SK-N-SH (cell line): ENCODE measurements around the gene HLTF. TPM values are rescaled to one million over a fixed set of nuclear protein-coding genes. Genes with fewer than 3 reads are reported as not detected.

Experiments used
- CTCF ChIA-PET: fragments of 300-600, 350-600 bp; formaldehyde crosslinking; extraction: SDS; loops from one replicate; lab custom pipeline; 2021; lab: Yijun Ruan, JAX
- POLR2A ChIA-PET: fragments of 350-600 bp; sonication (Branson Sonifier 250); formaldehyde crosslinking; extraction: SDS; loops from one replicate; lab custom pipeline; 2020; ENCODE audit warnings: antibody characterized with exemption, inconsistent platforms; lab: Yijun Ruan, JAX
- DNase-seq: peaks from one replicate; pipeline ENCODE4 v3.0.0; 2012
- H2AFZ ChIP-seq: fragments of 200-600 bp; sonication (generic); 2 replicates; pipeline ENCODE4 v1.8.1; 2016; ENCODE audit warnings: antibody characterized with exemption, mild to moderate bottlenecking, low read depth
- H3F3A ChIP-seq: fragments of 200-600 bp; sonication (generic); replicated peaks from 2 replicates; pipeline ENCODE3; 2016; ENCODE audit warnings: antibody characterized with exemption, mild to moderate bottlenecking; ENCODE audit not compliant: insufficient read depth
- H3K27ac ChIP-seq, 2 experiments: fragments of 200-500 bp in 1 of 2; fragments of 200-600 bp in 1 of 2; sonication (Bioruptor generic) in 1 of 2; sonication (generic), shearing (Covaris generic) in 1 of 2; 2 replicates each; pipeline versions ENCODE4 v1.5.1 to v1.6.1; 2014 to 2016; ENCODE audit warnings: low read depth in 2 of 2, inconsistent platforms in 1 of 2, low read length in 1 of 2, mild to moderate bottlenecking in 1 of 2, mixed read lengths in 1 of 2
- H3K27me3 ChIP-seq: fragments of 200-600 bp; sonication (generic), shearing (Covaris generic); 2 replicates; pipeline ENCODE4 v1.6.1; 2016; ENCODE audit warnings: mixed run types; ENCODE audit not compliant: insufficient read depth
- H3K36me3 ChIP-seq, 2 experiments: fragments of 200-500 bp in 1 of 2; fragments of 200-600 bp in 1 of 2; sonication (Bioruptor generic) in 1 of 2; sonication (generic) in 1 of 2; replicated peaks in 1 of 2; 2 replicates each; pipeline versions ENCODE3 to v1.5.1; 2014 to 2016; ENCODE audit warnings: low read length in 1 of 2, mild to moderate bottlenecking in 1 of 2; ENCODE audit not compliant: insufficient read depth in 2 of 2, control insufficient read depth in 1 of 2
- H3K4me1 ChIP-seq, 2 experiments: fragments of 200-500 bp in 1 of 2; fragments of 200-600 bp in 1 of 2; sonication (Bioruptor generic) in 1 of 2; sonication (generic), shearing (Covaris generic) in 1 of 2; 2 replicates each; pipeline versions ENCODE4 v1.5.1 to v1.6.1; 2014 to 2016; ENCODE audit warnings: low read depth in 1 of 2, low read length in 1 of 2, mixed run types in 1 of 2; ENCODE audit not compliant: insufficient read depth in 2 of 2, control insufficient read depth in 1 of 2
- H3K4me2 ChIP-seq: fragments of 200-600 bp; sonication (generic), shearing (Covaris generic); 2 replicates; pipeline ENCODE4 v1.6.1; 2017; ENCODE audit warnings: mixed run types
- H3K4me3 ChIP-seq, 2 experiments: fragments of 200-500 bp in 1 of 2; fragments of 200-600 bp in 1 of 2; sonication (Bioruptor generic) in 1 of 2; sonication (generic), shearing (Covaris generic) in 1 of 2; 2 replicates each; pipeline versions ENCODE4 v1.5.1 to v1.8.1; 2014 to 2016; ENCODE audit warnings: low read depth in 2 of 2, inconsistent platforms in 1 of 2, low read length in 1 of 2, mild to moderate bottlenecking in 1 of 2, mixed read lengths in 1 of 2, moderate library complexity in 1 of 2
- H3K79me2 ChIP-seq: fragments of 200-600 bp; sonication (generic); 2 replicates; pipeline ENCODE4 v1.8.1; 2017; ENCODE audit warnings: mild to moderate bottlenecking; ENCODE audit not compliant: insufficient read depth
- H3K9ac ChIP-seq: fragments of 200-600 bp; sonication (generic); 2 replicates; pipeline ENCODE4 v1.6.1; 2017; ENCODE audit warnings: mixed run types
- H3K9me2 ChIP-seq: fragments of 200-600 bp; sonication (generic); 2 replicates; pipeline ENCODE4 v1.6.1; 2017; ENCODE audit warnings: mixed run types
- H3K9me3 ChIP-seq: fragments of 200-600 bp; sonication (generic); 2 replicates; pipeline ENCODE4 v1.6.1; 2017; ENCODE audit warnings: mixed run types, mild to moderate bottlenecking, moderate library complexity
- H4K20me1 ChIP-seq: fragments of 200-600 bp; sonication (generic); 2 replicates; pipeline ENCODE4 v1.6.1; 2017; ENCODE audit warnings: mild to moderate bottlenecking, mixed run types; ENCODE audit not compliant: insufficient read depth
- CHD2 ChIP-seq: fragments of 150-350 bp; IDR thresholded peaks from 2 replicates; pipeline ENCODE4 v1.6.1; 2018; ENCODE audit warnings: low read length; ENCODE audit not compliant: partially characterized antibody
- ELF1 ChIP-seq: IDR thresholded peaks from 2 replicates; pipeline ENCODE4 v1.4.0; 2012
- FOSL2 ChIP-seq: IDR thresholded peaks from 2 replicates; pipeline ENCODE4 v1.4.0; 2012; ENCODE audit warnings: low read depth, mild to moderate bottlenecking, moderate library complexity, borderline replicate concordance
- FOXJ3 ChIP-seq: sonication (generic); formaldehyde crosslinking; IDR thresholded peaks from 2 replicates; pipeline ENCODE4 v1.5.1; 2020; ENCODE audit warnings: mild to moderate bottlenecking, missing genetic modification reagents
- FOXM1 ChIP-seq: IDR thresholded peaks from 2 replicates; pipeline ENCODE4 v1.4.0; 2012; ENCODE audit warnings: low read depth, mild to moderate bottlenecking
- NRF1 ChIP-seq: IDR thresholded peaks from 2 replicates; pipeline ENCODE4 v1.6.1; 2012; ENCODE audit warnings: low read depth, mild to moderate bottlenecking, low read length
- POLR2AphosphoS5 ChIP-seq: IDR thresholded peaks from 2 replicates; pipeline ENCODE4 v1.6.1; 2012; ENCODE audit warnings: low read depth, low read length
- RCOR1 ChIP-seq: fragments of 150-350 bp; IDR thresholded peaks from 2 replicates; pipeline ENCODE4 v1.6.1; 2017; ENCODE audit warnings: antibody characterized with exemption, low read length
- RFX5 ChIP-seq: IDR thresholded peaks from 2 replicates; pipeline ENCODE4 v1.6.1; 2012; ENCODE audit warnings: mild to moderate bottlenecking, improper control_type of control experiment, low read length
- SIN3A ChIP-seq: IDR thresholded peaks from 2 replicates; pipeline ENCODE4 v1.6.1; 2012; ENCODE audit warnings: low read depth, mild to moderate bottlenecking, low read length, moderate library complexity, borderline replicate concordance
- SMC3 ChIP-seq: IDR thresholded peaks from 2 replicates; pipeline ENCODE4 v1.6.1; 2012; ENCODE audit warnings: low read depth, low read length, improper control_type of control experiment
- TCF12 ChIP-seq: IDR thresholded peaks from 2 replicates; pipeline ENCODE4 v1.4.0; 2012
- YY1 ChIP-seq: IDR thresholded peaks from 2 replicates; pipeline ENCODE4 v1.4.0; 2012; ENCODE audit warnings: low read depth, mild to moderate bottlenecking
- WGBS: methylation state at CpG from one replicate; pipeline ENCODE4 v1.1.6; 2017; ENCODE audit warnings: low lambda C conversion rate; 5-methylcytosine and 5-hydroxymethylcytosine counted together
- polyA plus RNA-seq, 3 experiments: library from polyadenylated mRNA; depleted of rRNA; stranded (reverse); fragments of >200 nt; gene quantifications; 2 replicates each; pipeline ENCODE4 v1.2.3, GENCODE V29; 2012
- TF ChIP-seq, protein P1 (sequence below): fragments of 150-350 bp; IDR thresholded peaks from 2 replicates; pipeline ENCODE4 v1.6.1; 2016; ENCODE audit warnings: mild to moderate bottlenecking, low read depth, low read length
- TF ChIP-seq, protein P2 (sequence below): IDR thresholded peaks from 2 replicates; pipeline ENCODE4 v1.6.1; 2012; ENCODE audit warnings: mild to moderate bottlenecking, low read depth, low read length, moderate library complexity

The HLTF gene
- polyA plus RNA-seq, 1 of the 3 experiments (the other 2 are of a cell fraction): 10.1 TPM

GRCh38 chr3:149038322-149038721 lies 48.0 kb downstream of the HLTF start:
- Histone ChIP-seq H3K4me1 (peaks cover 2 to 5% of the 10 kb centered on the region in 2 experiments; a peak in 2 of 4 replicates), H3K9ac (no peak overlapping the region), H3K27ac (no peak overlapping the region), H3K4me3 (no peak overlapping the region), H3K27me3 (no peaks in the 10 kb centered on the region), H3K36me3 (peaks cover 66 to 72% of the 10 kb centered on the region in 2 experiments), H3K79me2 (no peaks in the 10 kb centered on the region), H2AFZ (no peak overlapping the region), H4K20me1 (no peaks in the 10 kb centered on the region), H3K9me3 (no peaks in the 10 kb centered on the region), H3K9me2 (no peaks in the 10 kb centered on the region), H3K4me2 (no peak overlapping the region), H3F3A (peaks cover 12% of the 10 kb centered on the region)
- TF ChIP-seq CHD2 (no peak), FOSL2 (no peak), TCF12 (no peak)
- DNase-seq: no peak
- WGBS: 98% methylated on average over 2 of the region's 2 CpGs
- CTCF ChIA-PET: no interaction called here
- POLR2A ChIA-PET: no interaction called here

DNA sequence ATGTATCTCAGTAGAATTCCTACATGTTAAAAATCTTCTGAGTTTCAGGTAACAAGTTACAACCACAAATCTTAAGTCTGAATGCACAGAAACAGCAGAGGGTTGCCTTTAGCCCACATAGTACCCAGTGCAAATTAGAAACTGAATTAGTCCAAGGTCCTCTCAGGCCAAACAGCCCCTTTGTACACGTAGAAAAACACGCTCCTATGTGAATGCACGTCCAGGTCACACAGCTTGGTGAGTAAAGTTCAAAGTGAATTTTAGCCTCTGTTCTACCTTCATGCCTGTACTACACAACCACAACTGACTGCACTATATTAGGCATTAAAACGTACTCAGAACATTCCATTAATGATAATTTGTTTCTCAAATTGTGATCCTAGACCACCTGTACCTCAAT lies 48.6 kb downstream of the HLTF start:
- 94% methylated on average over 4 of the region's 4 CpGs for WGBS
- no peak for DNase-seq
- H3K4me3 ChIP-seq: no peak overlapping the region

DNA sequence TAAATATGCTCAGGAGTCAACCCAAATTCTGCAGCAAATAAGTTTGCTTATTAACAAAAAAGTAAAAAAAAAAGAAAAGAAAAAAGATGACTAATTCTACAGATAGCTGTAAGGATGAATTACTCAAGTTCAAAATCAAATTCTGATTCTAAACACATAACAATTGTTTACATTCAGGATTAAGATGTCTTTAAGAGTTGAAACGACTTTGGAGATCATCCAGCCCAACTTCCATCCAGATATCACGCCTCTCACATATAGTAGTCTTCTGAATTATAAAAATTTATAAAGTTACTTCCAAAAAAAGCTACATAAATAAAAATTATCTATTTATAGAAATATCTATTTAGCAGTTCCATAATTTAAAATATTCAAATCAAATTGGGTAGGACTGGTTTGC lies 55.2 kb downstream of the HLTF start:
- Histone ChIP-seq H2AFZ (no peak overlapping the region), H3K27me3 (no peaks in the 10 kb centered on the region), H3K9me3 (no peaks in the 10 kb centered on the region), H3K4me1 (peaks cover 0 to 3% of the 10 kb centered on the region in 2 experiments; a peak in 1 of 4 replicates), H3K27ac (no peak overlapping the region), H3K4me2 (no peak overlapping the region), H3K9ac (no peak overlapping the region), H3K9me2 (no peaks in the 10 kb centered on the region), H3K36me3 (peaks cover 73 to 79% of the 10 kb centered on the region in 2 experiments), H3K4me3 (no peak overlapping the region), H3K79me2 (no peaks in the 10 kb centered on the region), H4K20me1 (no peaks in the 10 kb centered on the region), H3F3A (no peaks in the 10 kb centered on the region)
- POLR2A ChIA-PET: no interaction called here
- no peak for DNase-seq
- WGBS: 94% methylated on average over 2 of the region's 2 CpGs
- CTCF ChIA-PET: interaction anchor here (0.5 kb wide), 1 partner anchor 720 kb away, joined by 3 read pairs; no protein-coding TSS in a partner anchor
- TF ChIP-seq, protein P1, sequence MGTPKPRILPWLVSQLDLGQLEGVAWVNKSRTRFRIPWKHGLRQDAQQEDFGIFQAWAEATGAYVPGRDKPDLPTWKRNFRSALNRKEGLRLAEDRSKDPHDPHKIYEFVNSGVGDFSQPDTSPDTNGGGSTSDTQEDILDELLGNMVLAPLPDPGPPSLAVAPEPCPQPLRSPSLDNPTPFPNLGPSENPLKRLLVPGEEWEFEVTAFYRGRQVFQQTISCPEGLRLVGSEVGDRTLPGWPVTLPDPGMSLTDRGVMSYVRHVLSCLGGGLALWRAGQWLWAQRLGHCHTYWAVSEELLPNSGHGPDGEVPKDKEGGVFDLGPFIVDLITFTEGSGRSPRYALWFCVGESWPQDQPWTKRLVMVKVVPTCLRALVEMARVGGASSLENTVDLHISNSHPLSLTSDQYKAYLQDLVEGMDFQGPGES: no peak
- TF ChIP-seq SMC3 (no peak), RFX5 (no peak), POLR2AphosphoS5 (no peak), NRF1 (no peak), FOXJ3 (CRISPR knock-in tag) (no peak), YY1 (no peak), FOXM1 (no peak), CHD2 (no peak)
- TF ChIP-seq, protein P2, sequence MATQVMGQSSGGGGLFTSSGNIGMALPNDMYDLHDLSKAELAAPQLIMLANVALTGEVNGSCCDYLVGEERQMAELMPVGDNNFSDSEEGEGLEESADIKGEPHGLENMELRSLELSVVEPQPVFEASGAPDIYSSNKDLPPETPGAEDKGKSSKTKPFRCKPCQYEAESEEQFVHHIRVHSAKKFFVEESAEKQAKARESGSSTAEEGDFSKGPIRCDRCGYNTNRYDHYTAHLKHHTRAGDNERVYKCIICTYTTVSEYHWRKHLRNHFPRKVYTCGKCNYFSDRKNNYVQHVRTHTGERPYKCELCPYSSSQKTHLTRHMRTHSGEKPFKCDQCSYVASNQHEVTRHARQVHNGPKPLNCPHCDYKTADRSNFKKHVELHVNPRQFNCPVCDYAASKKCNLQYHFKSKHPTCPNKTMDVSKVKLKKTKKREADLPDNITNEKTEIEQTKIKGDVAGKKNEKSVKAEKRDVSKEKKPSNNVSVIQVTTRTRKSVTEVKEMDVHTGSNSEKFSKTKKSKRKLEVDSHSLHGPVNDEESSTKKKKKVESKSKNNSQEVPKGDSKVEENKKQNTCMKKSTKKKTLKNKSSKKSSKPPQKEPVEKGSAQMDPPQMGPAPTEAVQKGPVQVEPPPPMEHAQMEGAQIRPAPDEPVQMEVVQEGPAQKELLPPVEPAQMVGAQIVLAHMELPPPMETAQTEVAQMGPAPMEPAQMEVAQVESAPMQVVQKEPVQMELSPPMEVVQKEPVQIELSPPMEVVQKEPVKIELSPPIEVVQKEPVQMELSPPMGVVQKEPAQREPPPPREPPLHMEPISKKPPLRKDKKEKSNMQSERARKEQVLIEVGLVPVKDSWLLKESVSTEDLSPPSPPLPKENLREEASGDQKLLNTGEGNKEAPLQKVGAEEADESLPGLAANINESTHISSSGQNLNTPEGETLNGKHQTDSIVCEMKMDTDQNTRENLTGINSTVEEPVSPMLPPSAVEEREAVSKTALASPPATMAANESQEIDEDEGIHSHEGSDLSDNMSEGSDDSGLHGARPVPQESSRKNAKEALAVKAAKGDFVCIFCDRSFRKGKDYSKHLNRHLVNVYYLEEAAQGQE: no peak

More for the DNA sequence above, 48.6 kb downstream of the HLTF start:
- ChIA-PET POLR2A (no interaction called here), CTCF (no interaction called here)
- no peak overlapping the region for H3K9ac ChIP-seq
- no peaks in the 10 kb centered on the region for H3K27me3 ChIP-seq
- no peaks in the 10 kb centered on the region for H3K9me3 ChIP-seq
- H3K4me2 ChIP-seq: no peak overlapping the region
- TF ChIP-seq FOSL2 (no peak), FOXJ3 (CRISPR knock-in tag) (no peak), RCOR1 (no peak), SIN3A (no peak), POLR2AphosphoS5 (no peak), ELF1 (no peak)
- TF ChIP-seq, protein P1: no peak
- H3K79me2 ChIP-seq: no peaks in the 10 kb centered on the region
- H3K36me3 ChIP-seq: peaks cover 66 to 75% of the 10 kb centered on the region in 2 experiments
- peaks cover 2 to 4% of the 10 kb centered on the region in 2 experiments; a peak in 2 of 4 replicates for H3K4me1 ChIP-seq
- H4K20me1 ChIP-seq: no peaks in the 10 kb centered on the region
- H2AFZ ChIP-seq: no peak overlapping the region
- no peaks in the 10 kb centered on the region for H3K9me2 ChIP-seq
- H3F3A ChIP-seq: peaks cover 6% of the 10 kb centered on the region
- H3K27ac ChIP-seq: no peak overlapping the region
